PC-9 (cell line): ENCODE results near the gene GKN1. TPM values are rescaled to one million over a fixed set of nuclear protein-coding genes. Genes with fewer than 3 reads are reported as not detected.

ENCODE experiments used
- BruUV-seq: library from RNA; stranded (reverse); fragments of 400-500 nt; replicated peaks from 2 replicates; lab custom pipeline; 2021; lab: Mats Ljungman, UMichigan
- CTCF ChIA-PET: fragments of 300-600 bp; sonication (Branson Sonifier 250); formaldehyde crosslinking; loops from one replicate; lab custom pipeline; 2022; ENCODE audit warnings: antibody characterized with exemption; lab: Charles Lee
- POLR2A ChIA-PET: fragments of 300-600 bp; sonication (Branson Sonifier 250); formaldehyde crosslinking; loops from one replicate; lab custom pipeline; 2022; ENCODE audit warnings: antibody characterized with exemption; ENCODE audit not compliant: unreplicated experiment; lab: Charles Lee
- DNase-seq, 2 experiments: peaks; one replicate each; pipeline versions ENCODE4 v3.0.0 to v3.0.0-alpha.2; 2015 to 2022; ENCODE audit warnings: mixed read lengths in 1 of 2
- H2AFZ ChIP-seq: fragments of 200-600 bp; sonication (generic); 2 replicates; pipeline ENCODE4 v1.8.1; 2017; ENCODE audit warnings: antibody characterized with exemption
- H3F3A ChIP-seq: fragments of 200-600 bp; sonication (generic); 2 replicates; pipeline ENCODE4 v1.8.1; 2017; ENCODE audit warnings: antibody characterized with exemption, mild to moderate bottlenecking, low read depth; ENCODE audit not compliant: insufficient read depth
- H3K27ac ChIP-seq: fragments of 200-600 bp; sonication (generic); 2 replicates; pipeline ENCODE4 v1.6.1; 2016; ENCODE audit warnings: mixed run types
- H3K27me3 ChIP-seq: fragments of 200-600 bp; sonication (generic); 2 replicates; pipeline ENCODE4 v1.6.1; 2016; ENCODE audit warnings: low read depth, mixed run types; ENCODE audit not compliant: insufficient read depth
- H3K36me3 ChIP-seq: fragments of 200-600 bp; sonication (generic); 2 replicates; pipeline ENCODE4 v1.6.1; 2016; ENCODE audit warnings: low read depth, mixed run types
- H3K4me1 ChIP-seq: fragments of 200-600 bp; sonication (generic); replicated peaks from 2 replicates; pipeline ENCODE4 v1.6.1; 2016; ENCODE audit warnings: mixed run types; ENCODE audit not compliant: insufficient read depth
- H3K4me2 ChIP-seq: fragments of 200-600 bp; sonication (generic); 2 replicates; pipeline ENCODE4 v1.6.1; 2017; ENCODE audit warnings: mixed run types
- H3K4me3 ChIP-seq: fragments of 200-600 bp; sonication (generic); 2 replicates; pipeline ENCODE4 v1.6.1; 2016; ENCODE audit warnings: mixed run types
- H3K79me2 ChIP-seq: fragments of 200-600 bp; sonication (generic); 2 replicates; pipeline ENCODE4 v1.6.1; 2017; ENCODE audit warnings: low read depth, mixed run types
- H3K9me2 ChIP-seq: fragments of 200-600 bp; sonication (generic); 2 replicates; pipeline ENCODE4 v1.8.1; 2017; ENCODE audit warnings: mild to moderate bottlenecking; ENCODE audit not compliant: insufficient read depth
- H3K9me3 ChIP-seq: fragments of 200-600 bp; sonication (generic); 2 replicates; pipeline ENCODE4 v1.8.1; 2016; ENCODE audit warnings: low read depth; ENCODE audit not compliant: insufficient read depth
- H4K20me1 ChIP-seq: fragments of 200-600 bp; sonication (generic); 2 replicates; pipeline ENCODE4 v1.8.1; 2017; ENCODE audit not compliant: insufficient read depth
- CTCF ChIP-seq: fragments of 200-600 bp; sonication (generic); conservative IDR thresholded peaks from 2 replicates; pipeline ENCODE4 v1.6.1; 2017; ENCODE audit warnings: mixed run types, antibody characterized with exemption, mild to moderate bottlenecking, moderate library complexity
- EZH2 ChIP-seq: fragments of 200-600 bp; sonication (generic); IDR thresholded peaks from 2 replicates; pipeline ENCODE4 v1.8.0; 2017; ENCODE audit warnings: antibody characterized with exemption, low read depth
- intact Hi-C: fragments of 100-400 bp; cut with micrococcal nuclease; formaldehyde crosslinking; loops from one replicate; pipeline ENCODE4 v1.10.0; 2022; ENCODE audit not compliant: unreplicated experiment
- total RNA-seq: library from RNA; stranded (reverse); gene quantifications from 2 replicates; pipeline ENCODE4 v1.2.3, GENCODE V29; 2021

Gene GKN1
- total RNA-seq, 1 experiment from 2014 or later = not detected

DNA sequence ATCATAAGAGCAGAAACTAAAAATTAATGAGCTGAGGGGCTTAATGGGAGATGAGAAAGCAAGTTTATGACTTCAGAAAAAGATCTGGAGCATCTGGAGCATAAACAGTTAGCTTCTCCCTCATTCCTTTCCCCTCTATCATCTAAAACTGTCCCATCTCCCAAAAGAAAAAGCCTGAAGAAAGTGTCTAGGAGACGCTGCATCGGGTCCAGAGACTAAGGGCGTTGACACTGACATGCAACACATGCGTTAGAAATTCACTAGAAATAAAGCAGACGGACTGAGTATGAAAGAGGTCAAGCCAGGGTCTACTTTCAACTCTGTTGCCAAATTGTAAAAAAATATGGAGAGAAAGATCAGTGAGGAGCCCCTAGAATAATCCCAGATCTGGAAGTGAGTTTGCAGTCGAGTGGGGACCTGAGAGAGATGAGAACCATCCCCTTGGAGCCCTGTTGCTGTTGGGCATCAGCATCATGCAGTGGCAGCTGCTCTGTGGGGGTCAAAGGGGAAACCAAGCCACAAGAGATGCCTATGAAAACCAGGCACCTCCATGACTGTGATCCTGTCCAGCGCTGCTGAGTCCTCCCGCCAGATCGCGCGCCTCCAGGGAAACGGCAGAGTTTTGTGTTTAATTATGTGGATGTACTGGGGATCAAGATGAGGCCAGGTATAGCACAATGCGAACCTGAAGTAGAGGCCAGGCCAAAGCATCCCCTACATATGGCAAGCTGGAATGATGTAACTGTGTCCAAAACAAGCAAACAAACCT, 52.4 kb downstream of the GKN1 start:
- Histone ChIP-seq H3K4me3 (no peak overlapping the region), H3K27ac (no peak overlapping the region), H3K27me3 (no peaks in the 10 kb centered on the region), H2AFZ (no peak overlapping the region), H3K4me2 (no peak overlapping the region), H4K20me1 (no peaks in the 10 kb centered on the region), H3K9me2 (no peaks in the 10 kb centered on the region), H3K36me3 (no peaks in the 10 kb centered on the region), H3K4me1 (peaks cover 8% of the 10 kb centered on the region; the same call in 1 of the 2 replicates), H3F3A (no peaks in the 10 kb centered on the region), H3K9me3 (no peaks in the 10 kb centered on the region), H3K79me2 (peaks cover 6% of the 10 kb centered on the region; the same call in 1 of the 2 replicates)
- BruUV-seq = no TSS peak
- ChIA-PET POLR2A (no interaction called here), CTCF (no interaction called here)
- intact Hi-C loops = loop anchor here (1.0 kb wide), 1 partner anchor 280 kb away; no protein-coding TSS in a partner anchor
- no peak for TF ChIP-seq CTCF
- no peak for TF ChIP-seq EZH2
- DNase-seq = no peak

Other genes with a start within 250 kb of the GKN1 start
- not detected in 2 replicates for gene ARHGAP25, start 239.8 kb upstream of the GKN1 start, total RNA-seq
- gene BMP10, start 103.2 kb upstream of the GKN1 start, total RNA-seq = not detected in 2 replicates
- not detected in 2 replicates for gene GKN2, start 21.7 kb upstream of the GKN1 start, total RNA-seq
- 36.1 and 48.3 TPM in 2 replicates for gene ANTXR1, start 38.5 kb downstream of the GKN1 start, total RNA-seq